ENCODE results near the gene DAG1.
A peak's percentile ranks its signal among the peaks of the same experiment; 100 is the strongest.

The DAG1 gene

DNA sequence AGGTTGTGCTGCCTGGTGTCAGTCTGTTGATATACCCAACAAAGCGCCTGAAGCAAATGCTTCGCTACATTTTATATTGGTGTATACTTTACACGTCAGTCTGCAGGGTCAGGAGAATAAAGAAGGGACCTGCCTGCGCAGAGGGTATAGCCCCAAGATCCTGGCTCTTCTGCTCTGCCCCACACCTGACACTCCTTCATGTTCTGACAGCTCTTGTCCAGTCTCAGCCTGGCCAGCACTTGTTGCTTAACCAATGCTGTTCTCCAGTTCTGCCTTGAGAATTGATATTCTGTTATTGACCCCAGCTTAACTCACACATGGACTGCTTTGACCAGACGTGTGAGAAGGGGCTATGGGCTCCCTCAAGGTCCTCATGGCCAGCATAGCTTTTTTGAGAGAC lies 48.4 kb downstream of the DAG1 start:
- DNase-seq (ENCODE audit: low read depth): no peak

DNA sequence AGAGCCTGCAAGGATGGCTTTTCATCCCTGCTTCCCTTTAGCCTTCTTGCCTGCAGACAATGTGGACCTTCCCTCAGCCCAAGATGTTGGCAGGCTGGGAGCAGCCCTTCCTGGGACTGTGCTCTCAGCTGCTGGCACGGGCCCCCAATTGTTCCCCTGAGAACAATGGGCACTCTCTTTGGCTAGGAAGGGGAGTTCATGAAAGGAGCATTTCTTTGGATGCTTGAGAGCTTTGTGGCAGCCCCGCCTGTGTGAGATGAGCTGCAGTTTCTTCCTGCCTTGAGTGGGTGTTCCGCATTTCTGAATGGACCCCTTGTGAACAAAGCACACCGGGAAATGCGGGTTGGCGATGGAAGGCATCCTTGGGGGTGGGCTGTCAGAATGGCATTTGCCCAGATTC lies 49.2 kb downstream of the DAG1 start:
- no peak for DNase-seq (ENCODE audit: low read depth)

DNA sequence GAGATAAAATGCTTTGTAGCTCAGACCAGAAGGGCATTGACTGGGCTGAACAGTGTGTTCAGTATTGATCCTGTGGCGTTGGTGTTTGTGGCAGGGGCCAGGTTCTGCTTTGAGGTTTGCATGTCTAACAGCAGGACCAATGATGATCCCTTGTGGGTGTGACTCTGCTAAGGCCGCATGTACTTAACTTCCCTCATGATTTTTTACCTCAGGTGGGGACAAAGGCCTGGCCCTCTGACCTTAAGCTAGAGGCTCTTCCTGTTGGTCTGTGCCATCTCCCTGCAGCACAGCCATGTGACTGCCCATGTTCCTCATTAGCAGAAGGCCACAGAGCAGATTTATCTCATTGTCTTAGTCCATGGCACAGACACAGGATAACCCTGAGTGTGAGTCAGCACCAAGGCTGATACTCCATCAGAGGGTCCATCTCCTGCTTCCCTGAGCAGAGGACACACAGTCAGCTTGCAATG lies 49.9 kb downstream of the DAG1 start:
- DNase-seq (ENCODE audit: low read depth): no peak

DNA sequence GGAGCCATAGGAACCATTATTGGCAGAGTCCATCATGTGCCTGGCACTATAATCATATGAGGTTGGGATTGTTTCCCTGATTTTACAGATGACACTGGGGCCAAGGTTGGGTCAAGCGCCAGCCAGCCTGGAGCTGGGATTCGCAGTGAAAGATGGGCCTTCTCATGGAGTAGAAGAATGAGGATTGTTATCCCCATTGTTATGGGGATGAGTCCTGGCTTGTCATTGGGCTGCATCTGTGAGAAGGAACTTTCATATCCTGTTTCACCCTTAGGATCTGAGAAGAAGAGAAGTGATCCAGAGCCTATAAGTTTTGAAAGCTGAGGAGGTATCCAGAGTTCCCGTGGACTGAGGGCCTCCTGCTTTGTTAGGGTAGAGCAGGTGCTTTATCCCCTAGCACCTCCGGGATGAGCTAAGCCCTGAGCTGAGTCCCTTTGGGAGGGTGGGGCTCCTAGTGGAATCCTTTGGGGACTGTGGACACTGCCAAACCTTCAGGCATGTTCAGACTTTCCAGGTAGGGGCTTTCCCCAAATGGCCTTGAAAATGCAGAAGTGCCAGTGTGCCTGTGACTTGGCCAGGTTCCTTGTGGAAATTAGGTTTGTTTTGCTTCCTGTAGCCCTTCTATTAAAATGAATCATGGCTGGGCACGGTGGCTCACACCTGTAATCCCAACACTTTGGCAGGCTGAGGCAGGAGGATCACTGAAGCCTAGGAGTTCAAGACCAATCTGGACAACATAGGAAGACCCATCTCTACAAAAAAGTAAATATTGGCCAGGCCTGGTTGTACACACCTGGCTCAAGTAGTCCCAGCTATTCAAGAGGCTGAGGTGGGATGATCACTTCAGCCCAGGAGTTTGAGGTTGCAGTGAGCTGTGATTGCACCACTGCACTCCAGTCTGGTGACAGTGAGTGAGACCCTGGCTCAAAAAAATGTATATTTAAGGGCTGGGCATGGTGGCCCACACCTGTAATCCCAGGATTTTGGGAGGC lies 54.0 kb downstream of the DAG1 start:
- no peak for DNase-seq (ENCODE audit: low read depth)

DNA sequence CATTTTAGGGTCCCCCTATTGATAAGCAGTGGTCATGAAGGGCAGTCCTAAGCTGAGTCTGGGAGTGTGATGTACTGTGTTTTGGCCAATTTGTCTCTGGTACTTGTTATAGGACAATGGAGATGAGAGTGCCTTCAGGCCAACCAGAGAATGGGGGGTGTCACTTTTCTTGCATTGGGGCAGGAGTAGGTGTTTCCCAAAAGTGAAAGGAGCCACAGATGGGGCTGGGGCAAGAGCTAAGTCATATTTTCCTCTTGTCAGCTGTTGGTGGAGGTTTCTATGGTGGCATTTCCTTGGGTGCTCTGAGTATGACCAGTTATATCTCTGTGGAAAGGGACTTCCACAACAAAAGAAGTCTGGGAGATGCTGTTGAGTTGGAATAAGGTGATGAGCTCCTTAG lies 59.5 kb downstream of the DAG1 start:
- DNase-seq (ENCODE audit: low read depth): no peak

DNA sequence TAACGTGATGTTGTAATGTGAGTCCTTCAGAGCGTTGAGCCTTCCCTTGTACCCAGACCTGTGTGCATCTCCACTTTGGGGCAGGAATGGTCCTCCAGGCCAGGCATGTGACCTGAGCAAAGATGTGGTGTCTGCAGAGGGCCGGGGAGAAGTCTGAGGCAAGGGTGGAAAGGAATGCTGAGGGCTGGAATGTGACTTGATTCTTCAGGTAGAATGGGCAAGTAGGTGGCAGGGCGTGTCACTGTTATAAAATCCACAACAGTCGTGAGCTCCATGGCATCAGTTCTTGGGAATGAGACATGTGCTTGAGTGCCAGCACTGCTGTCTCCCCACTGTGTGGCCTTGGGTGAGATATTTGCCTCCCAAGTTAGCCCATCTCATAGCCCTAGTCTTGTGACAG lies 60.2 kb downstream of the DAG1 start:
- DNase-seq (ENCODE audit: low read depth): no peak

DNA sequence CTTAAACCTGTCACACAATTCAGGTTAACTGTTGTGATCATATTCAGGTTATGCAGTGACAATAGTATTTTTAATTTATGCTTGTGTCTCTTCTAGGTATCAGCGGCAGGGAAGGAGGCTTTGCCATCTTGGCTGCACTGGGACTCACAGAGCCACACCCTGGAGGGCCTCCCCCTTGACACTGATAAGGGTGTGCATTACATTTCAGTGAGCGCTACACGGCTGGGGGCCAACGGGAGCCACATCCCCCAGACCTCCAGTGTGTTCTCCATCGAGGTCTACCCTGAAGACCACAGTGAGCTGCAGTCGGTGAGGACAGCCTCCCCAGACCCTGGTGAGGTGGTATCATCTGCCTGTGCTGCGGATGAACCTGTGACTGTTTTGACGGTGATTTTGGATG lies 60.6 kb downstream of the DAG1 start:
- DNase-seq (ENCODE audit: low read depth): no peak

DNA sequence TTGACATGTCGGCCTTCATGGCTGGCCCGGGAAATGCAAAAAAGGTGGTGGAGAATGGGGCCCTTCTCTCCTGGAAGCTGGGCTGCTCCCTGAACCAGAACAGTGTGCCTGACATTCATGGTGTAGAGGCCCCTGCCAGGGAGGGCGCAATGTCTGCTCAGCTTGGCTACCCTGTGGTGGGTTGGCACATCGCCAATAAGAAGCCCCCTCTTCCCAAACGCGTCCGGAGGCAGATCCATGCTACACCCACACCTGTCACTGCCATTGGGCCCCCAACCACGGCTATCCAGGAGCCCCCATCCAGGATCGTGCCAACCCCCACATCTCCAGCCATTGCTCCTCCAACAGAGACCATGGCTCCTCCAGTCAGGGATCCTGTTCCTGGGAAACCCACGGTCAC lies 61.2 kb downstream of the DAG1 start:
- DNase-seq (ENCODE audit: low read depth): no peak

DNA sequence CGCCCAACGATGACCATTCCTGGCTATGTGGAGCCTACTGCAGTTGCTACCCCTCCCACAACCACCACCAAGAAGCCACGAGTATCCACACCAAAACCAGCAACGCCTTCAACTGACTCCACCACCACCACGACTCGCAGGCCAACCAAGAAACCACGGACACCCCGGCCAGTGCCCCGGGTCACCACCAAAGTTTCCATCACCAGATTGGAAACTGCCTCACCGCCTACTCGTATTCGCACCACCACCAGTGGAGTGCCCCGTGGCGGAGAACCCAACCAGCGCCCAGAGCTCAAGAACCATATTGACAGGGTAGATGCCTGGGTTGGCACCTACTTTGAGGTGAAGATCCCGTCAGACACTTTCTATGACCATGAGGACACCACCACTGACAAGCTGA lies 61.6 kb downstream of the DAG1 start:
- no peak for DNase-seq (ENCODE audit: low read depth)

DNA sequence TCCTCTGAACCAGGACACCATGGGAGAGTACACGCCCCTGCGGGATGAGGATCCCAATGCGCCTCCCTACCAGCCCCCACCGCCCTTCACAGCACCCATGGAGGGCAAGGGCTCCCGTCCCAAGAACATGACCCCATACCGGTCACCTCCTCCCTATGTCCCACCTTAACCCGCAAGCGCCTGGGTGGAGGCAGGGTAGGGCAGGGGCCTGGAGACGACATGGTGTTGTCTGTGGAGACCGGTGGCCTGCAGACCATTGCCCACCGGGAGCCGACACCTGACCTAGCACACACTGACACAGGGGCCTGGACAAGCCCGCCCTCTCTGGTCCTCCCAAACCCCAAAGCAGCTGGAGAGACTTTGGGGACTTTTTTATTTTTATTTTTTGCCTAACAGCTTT lies 63.0 kb downstream of the DAG1 start:
- no peak for DNase-seq (ENCODE audit: low read depth)

DNA sequence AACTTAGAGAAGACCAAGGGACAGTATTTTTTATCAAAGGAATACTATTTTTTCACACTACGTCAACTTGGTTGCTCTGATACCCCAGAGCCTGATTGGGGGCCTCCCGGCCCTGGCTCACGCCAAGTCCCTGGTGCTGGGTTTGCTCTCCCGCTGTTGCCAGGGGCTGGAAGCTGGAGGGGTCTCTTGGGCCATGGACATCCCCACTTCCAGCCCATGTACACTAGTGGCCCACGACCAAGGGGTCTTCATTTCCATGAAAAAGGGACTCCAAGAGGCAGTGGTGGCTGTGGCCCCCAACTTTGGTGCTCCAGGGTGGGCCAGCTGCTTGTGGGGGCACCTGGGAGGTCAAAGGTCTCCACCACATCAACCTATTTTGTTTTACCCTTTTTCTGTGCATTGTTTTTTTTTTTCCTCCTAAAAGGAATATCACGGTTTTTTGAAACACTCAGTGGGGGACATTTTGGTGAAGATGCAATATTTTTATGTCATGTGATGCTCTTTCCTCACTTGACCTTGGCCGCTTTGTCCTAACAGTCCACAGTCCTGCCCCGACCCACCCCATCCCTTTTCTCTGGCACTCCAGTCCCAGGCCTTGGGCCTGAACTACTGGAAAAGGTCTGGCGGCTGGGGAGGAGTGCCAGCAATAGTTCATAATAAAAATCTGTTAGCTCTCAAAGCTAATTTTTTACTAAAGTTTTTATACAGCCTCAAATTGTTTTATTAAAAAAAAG lies 63.9 kb downstream of the DAG1 start:
- DNase-seq (ENCODE audit: low read depth): no peak

DNA sequence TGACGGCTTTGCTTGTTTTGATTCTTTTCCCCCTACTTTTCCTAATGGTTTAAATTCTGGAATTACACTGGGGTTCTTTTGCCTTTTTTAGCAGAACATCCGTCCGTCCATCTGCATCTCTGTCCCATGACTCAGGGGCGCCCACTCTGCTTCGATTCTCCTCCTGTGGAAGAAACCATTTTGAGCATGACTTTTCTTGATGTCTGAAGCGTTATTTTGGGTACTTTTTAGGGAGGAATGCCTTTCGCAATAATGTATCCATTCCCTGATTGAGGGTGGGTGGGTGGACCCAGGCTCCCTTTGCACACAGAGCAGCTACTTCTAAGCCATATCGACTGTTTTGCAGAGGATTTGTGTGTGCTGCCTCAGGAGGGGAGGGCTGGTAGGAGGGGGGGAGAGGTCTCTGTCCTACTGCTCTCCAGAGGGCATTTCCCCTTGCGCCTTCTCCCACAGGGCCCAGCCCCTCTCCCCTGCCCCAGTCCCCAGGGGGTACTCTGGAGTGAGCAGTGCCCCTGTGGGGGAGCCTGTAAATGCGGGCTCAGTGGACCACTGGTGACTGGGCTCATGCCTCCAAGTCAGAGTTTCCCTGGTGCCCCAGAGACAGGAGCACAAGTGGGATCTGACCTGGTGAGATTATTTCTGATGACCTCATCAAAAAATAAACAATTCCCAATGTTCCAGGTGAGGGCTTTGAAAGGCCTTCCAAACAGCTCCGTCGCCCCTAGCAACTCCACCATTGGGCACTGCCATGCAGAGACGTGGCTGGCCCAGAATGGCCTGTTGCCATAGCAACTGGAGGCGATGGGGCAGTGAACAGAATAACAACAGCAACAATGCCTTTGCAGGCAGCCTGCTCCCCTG lies 64.7 kb downstream of the DAG1 start:
- no peak for DNase-seq (ENCODE audit: low read depth)

DNA sequence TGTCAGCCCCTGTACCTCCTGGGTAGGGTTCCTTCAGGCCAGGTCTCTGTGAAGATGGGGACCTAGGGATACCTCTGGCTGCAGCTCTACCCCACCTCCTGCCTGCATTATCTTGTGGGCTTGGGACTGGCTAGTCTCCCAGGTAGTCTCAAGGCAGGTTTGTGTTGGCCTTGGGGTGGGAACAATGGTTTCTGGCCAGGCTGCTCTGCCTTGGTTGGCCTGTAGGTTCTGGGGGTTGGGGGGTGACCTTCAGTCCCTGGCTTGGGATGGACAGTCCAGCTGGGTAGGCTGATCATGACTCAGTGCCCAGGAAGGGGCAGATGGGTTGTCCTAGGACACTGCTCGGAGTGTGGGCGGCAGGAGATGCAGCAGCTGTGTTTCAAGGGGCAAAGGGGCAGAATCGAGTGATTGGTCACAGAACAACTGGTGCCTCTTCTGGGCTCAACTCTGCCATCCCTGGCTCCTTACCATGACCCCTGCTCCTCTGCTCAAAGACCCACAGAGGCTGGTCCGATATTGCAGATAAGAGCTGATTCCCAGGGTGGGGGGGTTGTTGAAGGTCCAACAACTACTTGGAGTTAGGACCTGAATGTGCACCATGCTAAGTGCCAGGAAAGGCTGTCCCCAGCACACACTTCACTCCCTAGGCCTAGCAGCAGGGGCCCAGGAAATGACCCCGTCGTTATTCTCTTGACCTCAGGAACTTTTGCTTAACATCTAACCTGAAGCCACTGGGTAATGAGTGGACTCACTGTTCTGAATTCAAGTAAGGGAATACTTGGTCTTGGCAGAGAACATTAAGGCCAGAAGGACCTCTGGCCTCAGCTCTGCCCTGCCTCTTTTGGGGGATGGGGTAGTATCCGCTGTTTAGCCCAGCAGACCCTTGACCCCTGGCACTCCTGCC lies 66.2 kb downstream of the DAG1 start:
- DNase-seq (ENCODE audit: low read depth): no peak

DNA sequence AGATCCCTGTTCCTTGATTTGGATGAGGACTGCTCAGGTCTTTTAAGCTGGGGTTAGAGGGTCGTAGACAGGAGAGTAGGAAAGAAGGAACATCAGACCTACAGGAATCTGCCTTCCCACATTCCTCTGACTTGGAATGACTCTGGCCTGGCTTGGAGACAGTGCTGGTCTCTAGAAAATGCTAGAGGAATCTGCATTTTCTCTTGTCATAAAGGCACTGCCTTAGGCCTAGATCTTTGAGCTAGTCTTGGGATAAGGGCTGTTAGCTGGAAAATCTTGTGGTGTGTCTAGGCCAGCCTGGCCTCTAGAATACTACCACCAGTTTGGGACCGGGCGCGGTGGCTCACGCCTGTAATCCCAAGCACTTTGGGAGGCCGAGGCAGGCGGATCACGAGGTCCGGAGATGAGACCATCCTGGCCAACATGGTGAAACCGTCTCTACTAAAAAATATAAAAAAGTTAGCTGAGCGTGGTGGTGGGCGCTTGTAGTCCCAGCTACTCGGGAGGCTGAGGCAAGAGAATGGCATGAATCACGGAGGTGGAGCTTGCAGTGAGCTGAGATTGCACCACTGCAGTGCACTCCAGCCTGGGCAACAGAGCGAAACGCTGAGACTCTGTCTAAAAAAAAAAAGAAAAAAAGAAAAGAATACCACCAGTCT lies 66.9 kb downstream of the DAG1 start:
- no peak for DNase-seq (ENCODE audit: low read depth)

DNA sequence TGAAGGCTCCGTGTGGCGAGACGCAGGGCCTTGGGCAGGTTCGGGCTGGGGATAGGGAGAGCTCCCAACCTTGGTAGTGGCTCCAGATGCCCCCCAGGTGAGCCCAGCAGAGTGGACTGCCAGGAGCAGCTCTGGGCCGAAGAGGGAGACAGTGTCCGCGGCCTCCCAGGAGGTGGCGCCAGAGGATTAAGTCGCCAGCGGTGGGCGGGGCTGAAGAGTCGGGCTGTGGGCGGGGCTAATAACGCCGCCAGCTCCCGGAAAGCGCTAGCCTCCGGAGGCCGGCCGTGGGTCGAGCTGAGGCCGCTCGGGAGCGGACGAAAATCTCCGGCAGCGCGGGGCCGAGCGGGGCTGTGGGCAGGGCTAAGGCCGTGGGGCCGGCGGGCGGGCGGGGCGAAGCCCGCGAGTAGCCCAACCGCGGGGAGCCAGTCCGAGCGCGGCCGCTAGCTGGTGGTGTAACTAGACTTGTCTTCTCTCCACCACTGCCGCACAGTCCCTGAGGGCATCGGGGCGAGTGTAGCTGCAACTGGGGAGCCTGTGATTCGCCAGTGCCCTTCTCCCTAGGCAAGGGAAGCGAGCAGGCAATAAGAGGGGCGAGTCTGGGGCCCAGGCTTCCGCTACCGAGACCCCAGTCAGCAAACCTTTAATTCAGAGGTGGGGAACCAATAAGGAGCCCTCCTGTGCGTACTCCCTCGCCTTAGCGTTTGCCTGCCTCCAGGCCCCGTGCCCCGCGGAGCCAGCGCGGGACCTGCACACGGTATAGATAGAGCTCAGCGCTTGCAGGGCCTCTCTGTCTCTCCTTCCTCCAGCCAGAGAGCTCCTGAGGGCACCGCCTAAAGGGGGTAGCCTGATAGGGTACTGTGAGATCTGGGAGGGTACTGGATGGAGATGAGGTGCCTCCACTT lies 69.8 kb downstream of the DAG1 start:
- peak; percentile 91 for DNase-seq (ENCODE audit: low read depth)

DNA sequence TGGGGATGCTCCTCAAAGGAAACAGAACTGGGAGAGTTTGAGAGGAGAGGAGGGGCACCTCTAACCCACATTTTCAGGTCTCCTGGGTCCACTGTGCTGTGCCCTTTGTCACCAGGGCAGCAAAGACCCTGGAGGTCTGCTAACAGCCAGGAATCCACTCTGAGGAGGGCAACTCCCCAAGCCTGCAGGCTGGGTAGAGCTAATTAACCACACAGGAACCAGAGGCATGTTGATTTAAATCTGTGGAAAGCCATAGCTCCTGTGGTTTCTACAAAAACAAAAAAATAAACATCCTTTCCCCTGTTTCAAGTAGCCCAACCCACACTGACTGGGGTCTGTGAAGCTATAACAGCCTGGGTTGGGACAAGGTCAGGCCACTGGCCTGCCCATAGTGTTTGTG lies 82.0 kb downstream of the DAG1 start:
- no peak for DNase-seq (ENCODE audit: low read depth)

DNA sequence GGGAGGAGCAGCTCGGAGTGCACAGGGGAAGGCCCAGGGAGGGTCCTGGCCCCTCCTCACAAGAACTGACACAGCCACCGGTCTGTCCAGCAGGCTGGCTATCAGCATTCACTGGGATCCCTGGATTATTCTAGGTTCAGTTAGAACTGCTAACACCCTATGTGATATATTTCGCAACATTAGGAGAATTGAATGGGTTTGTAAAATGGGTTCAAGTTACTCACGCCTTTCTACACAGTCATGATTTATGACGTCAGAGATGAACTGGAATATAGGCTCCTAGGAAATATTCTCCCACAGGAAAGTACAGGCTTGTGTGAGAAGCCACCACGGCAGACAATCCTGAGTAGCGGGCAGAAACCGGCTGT lies 83.2 kb downstream of the DAG1 start:
- no peak for DNase-seq (ENCODE audit: low read depth)

DNA sequence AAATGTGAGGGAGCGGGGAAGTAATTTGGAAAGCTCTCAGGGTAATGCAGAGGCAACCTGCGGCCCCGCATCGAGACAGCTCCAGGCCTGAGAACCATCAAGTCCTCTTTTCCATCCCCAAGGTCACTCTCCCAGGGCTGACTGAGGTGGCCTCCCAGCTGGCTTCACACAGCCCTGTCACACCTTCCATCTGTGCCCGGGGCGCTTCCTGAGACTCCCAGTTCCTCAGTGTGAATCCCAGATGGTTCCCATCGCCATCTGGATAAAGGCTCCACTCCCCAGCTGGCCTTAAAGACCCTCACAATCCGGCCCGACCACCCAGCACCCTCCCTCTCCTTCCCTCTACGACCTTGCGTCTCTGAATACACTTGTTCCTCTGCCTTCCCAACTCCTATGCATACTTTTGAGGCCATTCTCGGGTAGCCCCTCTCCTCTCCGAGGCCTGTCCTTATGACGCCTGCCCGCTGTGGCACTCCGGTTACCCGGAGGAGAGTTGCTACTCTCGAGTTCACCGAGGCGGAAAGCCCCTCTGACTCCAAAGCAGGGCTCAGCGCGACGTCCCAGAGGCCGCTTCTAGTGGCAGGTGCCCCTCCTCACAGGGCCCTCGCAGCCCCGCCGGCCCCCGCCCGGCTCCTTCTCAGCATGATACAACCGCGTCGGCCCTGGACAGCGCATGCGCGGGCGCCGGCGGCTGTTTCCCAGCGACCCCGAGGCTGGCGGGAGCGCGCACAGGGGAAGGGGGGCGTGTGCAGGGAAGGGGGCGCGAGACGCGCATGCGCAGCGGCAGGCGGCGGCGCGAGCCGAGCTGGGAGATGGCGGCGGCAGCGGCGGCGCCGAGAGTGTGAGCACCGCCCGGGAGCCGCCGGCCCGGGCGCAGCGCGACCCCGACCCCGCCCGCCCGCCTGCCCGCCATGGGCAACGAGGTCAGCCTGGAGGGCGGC lies 83.9 kb downstream of the DAG1 start, which contains the start of gene BSN:
BSN (plus strand) TSS at position 786 of the 941 bp plus-strand sequence; CDS start at position 912, 126 bp downstream.
- peak; percentile 82 for DNase-seq (ENCODE audit: low read depth)

Data from stimulated activated CD8-positive, alpha-beta memory T cell treated with anti-CD3 and anti-CD28 coated beads, Interleukin-12 subunit alpha, Interleukin-12 subunit beta, amount 100 ng/mL, for 1 hour (primary cell).